ENCODE measurements around the gene MRGPRX3. TPM values are rescaled to one million over a fixed set of nuclear protein-coding genes. Genes with fewer than 3 reads are reported as not detected.

The MRGPRX3 gene
- total and polyA plus RNA-seq, 2 of the 13 experiments (the other 11 are each of a cell fraction or from before 2014, with no cell fraction given) = 0.53 TPM; not detected in 1

GRCh38 chr11:18115360-18116127 is 16.8 kb upstream of the MRGPRX3 start (continued):
- TF ChIP-seq, protein P1, sequence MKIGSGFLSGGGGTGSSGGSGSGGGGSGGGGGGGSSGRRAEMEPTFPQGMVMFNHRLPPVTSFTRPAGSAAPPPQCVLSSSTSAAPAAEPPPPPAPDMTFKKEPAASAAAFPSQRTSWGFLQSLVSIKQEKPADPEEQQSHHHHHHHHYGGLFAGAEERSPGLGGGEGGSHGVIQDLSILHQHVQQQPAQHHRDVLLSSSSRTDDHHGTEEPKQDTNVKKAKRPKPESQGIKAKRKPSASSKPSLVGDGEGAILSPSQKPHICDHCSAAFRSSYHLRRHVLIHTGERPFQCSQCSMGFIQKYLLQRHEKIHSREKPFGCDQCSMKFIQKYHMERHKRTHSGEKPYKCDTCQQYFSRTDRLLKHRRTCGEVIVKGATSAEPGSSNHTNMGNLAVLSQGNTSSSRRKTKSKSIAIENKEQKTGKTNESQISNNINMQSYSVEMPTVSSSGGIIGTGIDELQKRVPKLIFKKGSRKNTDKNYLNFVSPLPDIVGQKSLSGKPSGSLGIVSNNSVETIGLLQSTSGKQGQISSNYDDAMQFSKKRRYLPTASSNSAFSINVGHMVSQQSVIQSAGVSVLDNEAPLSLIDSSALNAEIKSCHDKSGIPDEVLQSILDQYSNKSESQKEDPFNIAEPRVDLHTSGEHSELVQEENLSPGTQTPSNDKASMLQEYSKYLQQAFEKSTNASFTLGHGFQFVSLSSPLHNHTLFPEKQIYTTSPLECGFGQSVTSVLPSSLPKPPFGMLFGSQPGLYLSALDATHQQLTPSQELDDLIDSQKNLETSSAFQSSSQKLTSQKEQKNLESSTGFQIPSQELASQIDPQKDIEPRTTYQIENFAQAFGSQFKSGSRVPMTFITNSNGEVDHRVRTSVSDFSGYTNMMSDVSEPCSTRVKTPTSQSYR (CRISPR knock-in tag; IDR thresholded peaks at IDR 0.05; ENCODE audit: borderline replicate concordance) = no peak
- TF ChIP-seq ARNT2 (CRISPR knock-in tag; IDR thresholded peaks at IDR 0.05; ENCODE audit: low read depth) (no peak), HOXA7 (CRISPR knock-in tag; IDR thresholded peaks at IDR 0.05) (no peak), MEIS1 (CRISPR knock-in tag; IDR thresholded peaks at IDR 0.05; ENCODE audit: borderline replicate concordance) (0 out of 2 replicates have a peak, but pooled peaks have one; percentile 56), GATAD1 (CRISPR knock-in tag; IDR thresholded peaks at IDR 0.05) (peak; percentile 14; the same call in 1 of the 2 replicates), KDM6A (CRISPR knock-in tag; IDR thresholded peaks at IDR 0.05; ENCODE audit: low read depth) (no peak), STAG1 (CRISPR knock-in tag; IDR thresholded peaks at IDR 0.05) (peak; percentile 97), ZNF740 (CRISPR knock-in tag; IDR thresholded peaks at IDR 0.05) (no peak), ZNF780A (CRISPR knock-in tag; IDR thresholded peaks at IDR 0.05) (no peak), FOXO1 (CRISPR knock-in tag; IDR thresholded peaks at IDR 0.05) (0 out of 2 replicates have a peak, but pooled peaks have one; percentile 8), SALL2 (CRISPR knock-in tag; IDR thresholded peaks at IDR 0.05) (0 out of 2 replicates have a peak, but pooled peaks have one; percentile 32), KDM3A (CRISPR knock-in tag; IDR thresholded peaks at IDR 0.05; ENCODE audit: low read depth) (peak; percentile 82), ZNF761 (CRISPR knock-in tag; conservative IDR thresholded peaks at IDR 0.05) (0 out of 2 replicates have a peak, but pooled peaks have one; percentile 36), WIZ (CRISPR knock-in tag; IDR thresholded peaks at IDR 0.05) (no peak), MXD4 (CRISPR knock-in tag; IDR thresholded peaks at IDR 0.05) (0 out of 2 replicates have a peak, but pooled peaks have one; percentile 37), ZNF503 (CRISPR knock-in tag; IDR thresholded peaks at IDR 0.05) (no peak), ZNF776 (CRISPR knock-in tag; IDR thresholded peaks at IDR 0.05) (no peak), TEAD3 (CRISPR knock-in tag; optimal IDR thresholded peaks at IDR 0.05; ENCODE audit: borderline replicate concordance) (peak; percentile 38), SOX6 (IDR thresholded peaks at IDR 0.05) (no peak), SOX6 (CRISPR knock-in tag; IDR thresholded peaks at IDR 0.05) (0 out of 2 replicates have a peak, but pooled peaks have one; percentile 26), ZNF784 (CRISPR knock-in tag; IDR thresholded peaks at IDR 0.05; ENCODE audit: borderline replicate concordance) (peak; percentile 54; the same call in 1 of the 2 replicates)
- TF ChIP-seq, protein P2, sequence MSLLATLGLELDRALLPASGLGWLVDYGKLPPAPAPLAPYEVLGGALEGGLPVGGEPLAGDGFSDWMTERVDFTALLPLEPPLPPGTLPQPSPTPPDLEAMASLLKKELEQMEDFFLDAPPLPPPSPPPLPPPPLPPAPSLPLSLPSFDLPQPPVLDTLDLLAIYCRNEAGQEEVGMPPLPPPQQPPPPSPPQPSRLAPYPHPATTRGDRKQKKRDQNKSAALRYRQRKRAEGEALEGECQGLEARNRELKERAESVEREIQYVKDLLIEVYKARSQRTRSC (CRISPR knock-in tag; IDR thresholded peaks at IDR 0.05; ENCODE audit: low read depth) = no peak

Data from HepG2 (cell line).